LNCaP clone FGC (cell line): Measurements from ENCODE around the gene GAB2.
A peak's percentile ranks its signal among the peaks of the same experiment; 100 is the strongest.

ENCODE experiments used
- DNase-seq: peaks from one replicate; pipeline ENCODE4 v3.0.0-alpha.2; 2011; ENCODE audit warnings: low read depth
- H3K4me3 ChIP-seq: 2 replicates; pipeline ENCODE4 v1.5.1; 2011; ENCODE audit warnings: mild to moderate bottlenecking, low read depth, low read length, control low read depth
- TF ChIP-seq, protein P1 (sequence below): IDR thresholded peaks from 2 replicates; pipeline ENCODE4 v1.5.1; 2012; ENCODE audit warnings: mild to moderate bottlenecking; ENCODE audit not compliant: control insufficient read depth, insufficient read depth; ENCODE audit errors: extremely low read depth

Gene GAB2

DNA sequence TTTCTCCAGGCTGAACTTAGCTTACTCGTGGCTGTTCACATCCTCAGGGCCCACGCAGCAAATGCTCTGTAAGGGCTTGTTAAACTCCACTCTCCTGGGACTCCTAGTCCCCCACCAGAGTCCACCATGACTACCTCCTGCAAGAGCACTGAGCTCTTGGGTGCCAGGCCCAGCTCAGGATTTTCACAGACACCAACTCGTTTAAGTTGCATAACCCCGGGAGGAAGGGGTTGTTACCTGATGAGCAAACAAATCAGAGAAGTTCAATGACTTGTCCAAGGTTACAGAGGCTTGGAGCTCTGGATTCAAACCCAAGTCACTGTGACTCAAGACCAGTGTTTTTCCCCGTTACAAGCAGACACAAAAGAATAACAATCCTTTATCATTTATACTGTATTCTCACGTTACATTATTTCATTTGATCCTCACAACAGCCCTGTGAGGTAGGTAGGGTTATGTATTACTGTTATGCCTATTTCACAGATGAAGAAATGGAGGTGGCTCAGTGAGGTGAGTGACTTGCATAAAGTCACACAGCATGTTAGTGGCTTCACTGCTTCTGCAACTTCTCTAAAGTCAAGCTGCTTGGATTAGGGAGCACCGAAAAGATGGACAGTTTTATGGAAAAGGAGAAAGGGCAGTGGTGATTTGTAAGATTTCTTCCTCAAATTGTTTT lies 246.6 kb downstream of the GAB2 start:
- TF ChIP-seq, protein P1, sequence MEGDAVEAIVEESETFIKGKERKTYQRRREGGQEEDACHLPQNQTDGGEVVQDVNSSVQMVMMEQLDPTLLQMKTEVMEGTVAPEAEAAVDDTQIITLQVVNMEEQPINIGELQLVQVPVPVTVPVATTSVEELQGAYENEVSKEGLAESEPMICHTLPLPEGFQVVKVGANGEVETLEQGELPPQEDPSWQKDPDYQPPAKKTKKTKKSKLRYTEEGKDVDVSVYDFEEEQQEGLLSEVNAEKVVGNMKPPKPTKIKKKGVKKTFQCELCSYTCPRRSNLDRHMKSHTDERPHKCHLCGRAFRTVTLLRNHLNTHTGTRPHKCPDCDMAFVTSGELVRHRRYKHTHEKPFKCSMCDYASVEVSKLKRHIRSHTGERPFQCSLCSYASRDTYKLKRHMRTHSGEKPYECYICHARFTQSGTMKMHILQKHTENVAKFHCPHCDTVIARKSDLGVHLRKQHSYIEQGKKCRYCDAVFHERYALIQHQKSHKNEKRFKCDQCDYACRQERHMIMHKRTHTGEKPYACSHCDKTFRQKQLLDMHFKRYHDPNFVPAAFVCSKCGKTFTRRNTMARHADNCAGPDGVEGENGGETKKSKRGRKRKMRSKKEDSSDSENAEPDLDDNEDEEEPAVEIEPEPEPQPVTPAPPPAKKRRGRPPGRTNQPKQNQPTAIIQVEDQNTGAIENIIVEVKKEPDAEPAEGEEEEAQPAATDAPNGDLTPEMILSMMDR, result no peak
- H3K4me3 ChIP-seq, result no peak overlapping the region
- no peak for DNase-seq

- TF ChIP-seq, protein P1, result no peak
- H3K4me3 ChIP-seq, result no peak overlapping the region
- DNase-seq, result no peak
Observed at GRCh38 chr11:78170413-78170812, 247.2 kb downstream of the GAB2 start.

GRCh38 chr11:78168539-78169477 lies 248.8 kb downstream of the GAB2 start:
- peak; percentile 88 for DNase-seq
- TF ChIP-seq, protein P1, result no peak
- no peak overlapping the region for H3K4me3 ChIP-seq

GRCh38 chr11:78166855-78167469 lies 250.7 kb downstream of the GAB2 start:
- TF ChIP-seq, protein P1, result no peak
- no peak for DNase-seq
- H3K4me3 ChIP-seq, result no peak overlapping the region
